Astrocyte (in vitro differentiated cells and primary cell): ENCODE measurements around the gene LRRC37B.

ENCODE experiments used
- EZH2 ChIP-seq: IDR thresholded peaks from 2 replicates; pipeline ENCODE4 v1.6.1; 2012; ENCODE audit warnings: mild to moderate bottlenecking, low read length, inconsistent platforms; ENCODE audit not compliant: insufficient read depth
- TF ChIP-seq, protein P1 (sequence below): IDR thresholded peaks from 2 replicates; pipeline ENCODE4 v1.5.1; 2011; ENCODE audit warnings: low read depth, mild to moderate bottlenecking, inconsistent platforms, low read length, moderate library complexity; ENCODE audit not compliant: insufficient read depth

DNA sequence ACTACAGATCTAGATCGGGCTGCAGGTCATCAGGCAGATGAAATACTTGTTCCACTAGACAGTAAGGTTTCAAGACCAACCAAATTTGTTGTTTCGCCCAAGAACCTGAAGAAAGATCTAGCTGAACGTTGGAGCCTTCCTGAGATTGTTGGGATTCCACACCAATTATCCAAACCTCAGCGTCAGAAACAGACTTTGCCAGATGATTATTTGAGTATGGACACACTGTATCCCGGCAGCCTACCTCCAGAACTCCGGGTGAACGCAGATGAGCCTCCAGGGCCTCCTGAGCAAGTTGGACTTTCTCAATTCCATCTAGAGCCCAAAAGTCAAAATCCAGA lies 14.4 kb downstream of the LRRC37B start:
- TF ChIP-seq EZH2, result no peak
- TF ChIP-seq, protein P1, sequence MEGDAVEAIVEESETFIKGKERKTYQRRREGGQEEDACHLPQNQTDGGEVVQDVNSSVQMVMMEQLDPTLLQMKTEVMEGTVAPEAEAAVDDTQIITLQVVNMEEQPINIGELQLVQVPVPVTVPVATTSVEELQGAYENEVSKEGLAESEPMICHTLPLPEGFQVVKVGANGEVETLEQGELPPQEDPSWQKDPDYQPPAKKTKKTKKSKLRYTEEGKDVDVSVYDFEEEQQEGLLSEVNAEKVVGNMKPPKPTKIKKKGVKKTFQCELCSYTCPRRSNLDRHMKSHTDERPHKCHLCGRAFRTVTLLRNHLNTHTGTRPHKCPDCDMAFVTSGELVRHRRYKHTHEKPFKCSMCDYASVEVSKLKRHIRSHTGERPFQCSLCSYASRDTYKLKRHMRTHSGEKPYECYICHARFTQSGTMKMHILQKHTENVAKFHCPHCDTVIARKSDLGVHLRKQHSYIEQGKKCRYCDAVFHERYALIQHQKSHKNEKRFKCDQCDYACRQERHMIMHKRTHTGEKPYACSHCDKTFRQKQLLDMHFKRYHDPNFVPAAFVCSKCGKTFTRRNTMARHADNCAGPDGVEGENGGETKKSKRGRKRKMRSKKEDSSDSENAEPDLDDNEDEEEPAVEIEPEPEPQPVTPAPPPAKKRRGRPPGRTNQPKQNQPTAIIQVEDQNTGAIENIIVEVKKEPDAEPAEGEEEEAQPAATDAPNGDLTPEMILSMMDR, result no peak
